HG03066 (cell line): ENCODE results near the gene PKNOX1.
"Not testable (repeated sequence)": the region's sequence is repeated elsewhere in the genome, so short reads cannot be mapped to it uniquely, and the experiment has no call there.

Experiments
- ATAC-seq: cut with Tn5 transposase; IDR thresholded peaks from one replicate; pipeline ENCODE4 v1.9.1; 2021; ENCODE audit warnings: low read depth; ENCODE audit not compliant: unreplicated experiment

Gene PKNOX1

DNA sequence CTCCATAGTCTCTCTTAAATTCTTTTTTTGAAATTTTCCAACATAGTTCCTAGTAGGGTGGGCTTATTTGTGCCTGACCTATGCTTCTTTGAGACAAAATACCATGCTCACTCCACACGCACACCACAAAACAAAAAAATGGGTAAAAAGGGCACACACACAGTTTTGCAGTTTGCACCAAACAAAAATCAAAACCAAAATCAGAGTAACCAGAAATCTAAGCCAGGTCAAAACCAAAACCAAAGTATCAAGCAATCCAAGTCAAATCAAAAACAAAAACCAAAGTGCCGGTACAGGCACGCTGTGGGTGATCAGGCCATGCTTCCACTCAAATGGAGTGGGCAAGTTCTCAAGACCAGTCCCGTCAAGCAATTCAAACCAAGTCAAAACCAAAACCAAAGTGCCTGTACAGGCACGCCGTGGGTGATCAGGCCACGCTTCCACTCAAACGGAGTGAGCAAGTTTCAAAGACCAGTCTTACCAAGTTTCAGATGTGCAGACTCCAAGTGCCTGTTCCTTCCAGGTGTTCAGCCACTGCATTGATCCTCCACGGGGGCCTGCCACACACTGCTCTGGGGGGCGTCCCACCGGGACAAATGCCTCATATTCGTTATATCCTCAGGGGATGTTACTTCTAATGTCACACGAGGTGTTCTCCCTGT lies 25.1 kb upstream of the PKNOX1 start:
- ATAC-seq: not testable (repeated sequence)

DNA sequence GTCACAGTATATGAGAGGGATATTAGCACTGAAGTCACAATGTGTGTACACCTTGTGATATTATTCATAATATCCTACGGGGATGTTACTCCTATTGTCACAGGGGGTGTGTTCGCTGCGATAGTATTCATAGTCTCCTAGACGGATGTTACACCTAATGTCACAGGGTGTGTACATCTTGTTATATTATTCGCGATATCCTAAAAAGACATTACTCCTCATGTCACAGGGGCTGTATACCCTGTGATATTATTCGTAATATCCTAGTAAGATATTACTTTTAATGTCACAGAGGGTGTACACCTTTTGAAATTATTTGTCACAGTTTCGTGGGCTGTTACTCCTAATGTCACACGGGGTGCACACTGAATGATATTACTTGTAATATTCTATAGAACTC lies 23.2 kb upstream of the PKNOX1 start:
- not testable (repeated sequence) for ATAC-seq

GRCh38 chr21:42956824-42957630 lies 17.3 kb upstream of the PKNOX1 start:
- ATAC-seq: peak; percentile 94

GRCh38 chr21:42958122-42958521 lies 16.2 kb upstream of the PKNOX1 start:
- not testable (repeated sequence) for ATAC-seq

GRCh38 chr21:42959728-42960127 lies 14.6 kb upstream of the PKNOX1 start:
- no peak for ATAC-seq

DNA sequence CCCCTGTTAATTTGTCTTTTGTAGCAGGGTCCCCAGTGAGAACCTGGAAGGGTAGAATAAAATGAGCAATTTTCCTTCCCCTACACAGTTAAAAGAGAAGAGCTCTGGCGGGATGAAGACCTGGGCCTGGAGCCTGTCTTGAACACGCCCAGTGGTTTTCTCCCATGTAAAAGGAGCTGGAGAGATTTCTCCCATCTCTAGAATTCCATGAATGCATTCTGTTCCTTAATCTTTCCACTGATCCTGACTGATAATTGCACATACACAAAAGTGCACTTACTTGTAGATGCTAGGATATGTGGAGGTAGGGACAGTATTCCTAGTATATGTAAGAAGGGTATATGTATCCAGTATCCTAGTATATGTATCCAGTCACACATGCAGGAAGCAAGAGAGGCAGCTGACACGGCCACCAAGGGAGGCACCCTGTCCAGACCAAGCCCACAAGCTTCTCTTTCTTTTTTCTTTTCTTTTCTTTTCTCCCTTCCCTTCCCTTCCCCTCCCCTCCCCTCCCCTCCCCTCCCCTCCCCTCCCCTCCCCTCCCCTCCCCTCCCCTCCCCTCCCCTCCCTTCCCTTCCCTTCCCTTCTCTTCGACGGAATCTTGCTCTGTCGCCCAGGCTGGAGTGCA lies 11.9 kb upstream of the PKNOX1 start:
- ATAC-seq: no peak

GRCh38 chr21:42964086-42964485 lies 10.3 kb upstream of the PKNOX1 start:
- ATAC-seq: no peak

DNA sequence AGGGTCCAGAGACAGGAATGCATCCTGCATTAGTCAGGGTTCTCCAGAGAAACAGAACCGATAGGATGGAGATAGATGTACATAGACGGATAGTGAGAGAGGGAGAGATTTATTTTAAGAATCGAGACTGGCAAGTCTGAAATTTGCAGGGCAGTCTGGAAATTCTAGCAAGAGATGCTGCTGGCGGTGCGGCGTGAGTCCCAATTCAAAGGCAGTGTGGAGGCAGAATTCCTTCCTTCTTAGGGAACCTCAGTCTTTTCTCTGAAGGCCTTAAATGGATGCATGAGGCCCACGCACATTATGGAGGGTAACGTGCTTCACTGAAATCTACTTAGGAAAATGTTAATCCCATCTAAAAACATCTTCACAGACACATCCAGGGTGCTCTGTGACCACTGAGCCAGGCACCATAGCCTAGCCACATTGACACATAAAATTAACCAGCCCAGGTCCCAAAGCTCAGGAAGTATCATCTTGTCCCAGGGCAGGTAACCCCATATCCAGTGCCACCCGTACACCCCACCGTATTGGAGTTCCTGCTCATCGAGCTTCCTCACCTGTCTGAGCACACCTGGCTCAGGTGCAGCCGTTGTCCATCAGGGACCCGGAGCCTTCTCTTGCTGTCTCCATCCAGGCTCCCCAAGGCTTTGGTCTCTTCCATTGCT lies 9.7 kb upstream of the PKNOX1 start:
- ATAC-seq: no peak

DNA sequence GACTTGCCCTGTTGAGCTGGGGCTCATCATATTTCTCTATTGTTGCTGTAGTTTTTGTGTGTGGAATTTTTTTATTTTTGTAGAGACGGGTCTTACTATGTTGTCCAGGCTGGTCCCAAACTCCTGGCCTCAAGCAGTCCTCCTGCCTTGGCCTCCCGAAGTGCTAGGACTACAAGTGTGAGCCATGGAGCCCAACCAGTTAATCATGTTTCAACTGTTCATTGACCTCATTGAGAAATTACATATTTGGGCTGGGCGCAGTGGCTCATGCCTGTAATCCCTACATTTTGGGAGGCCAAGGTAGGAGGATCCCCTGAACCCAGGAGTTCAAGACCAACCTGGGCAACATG lies 9.2 kb upstream of the PKNOX1 start:
- no peak for ATAC-seq

DNA sequence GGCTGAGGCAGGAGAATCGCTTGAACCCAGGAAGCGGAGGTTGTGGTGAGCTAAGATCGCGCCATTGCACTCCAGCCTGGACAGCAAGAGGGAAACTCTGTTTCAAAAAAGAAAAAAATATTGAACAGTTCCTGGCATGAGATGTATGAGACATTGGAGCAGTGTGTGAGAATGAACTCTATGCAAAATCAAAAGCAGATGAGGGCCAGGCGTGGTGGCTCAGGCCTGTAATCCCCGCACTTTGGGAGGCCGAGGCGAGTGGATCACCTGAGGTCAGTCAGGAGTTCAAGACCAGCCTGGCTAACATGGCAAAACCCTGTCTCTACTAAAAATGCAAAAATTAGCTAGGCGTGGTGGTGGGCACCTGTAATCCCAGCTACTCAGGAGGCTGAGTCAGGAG lies 6.7 kb upstream of the PKNOX1 start:
- ATAC-seq: not testable (repeated sequence)

GRCh38 chr21:42969193-42969600 lies 5.2 kb upstream of the PKNOX1 start:
- ATAC-seq: no peak

DNA sequence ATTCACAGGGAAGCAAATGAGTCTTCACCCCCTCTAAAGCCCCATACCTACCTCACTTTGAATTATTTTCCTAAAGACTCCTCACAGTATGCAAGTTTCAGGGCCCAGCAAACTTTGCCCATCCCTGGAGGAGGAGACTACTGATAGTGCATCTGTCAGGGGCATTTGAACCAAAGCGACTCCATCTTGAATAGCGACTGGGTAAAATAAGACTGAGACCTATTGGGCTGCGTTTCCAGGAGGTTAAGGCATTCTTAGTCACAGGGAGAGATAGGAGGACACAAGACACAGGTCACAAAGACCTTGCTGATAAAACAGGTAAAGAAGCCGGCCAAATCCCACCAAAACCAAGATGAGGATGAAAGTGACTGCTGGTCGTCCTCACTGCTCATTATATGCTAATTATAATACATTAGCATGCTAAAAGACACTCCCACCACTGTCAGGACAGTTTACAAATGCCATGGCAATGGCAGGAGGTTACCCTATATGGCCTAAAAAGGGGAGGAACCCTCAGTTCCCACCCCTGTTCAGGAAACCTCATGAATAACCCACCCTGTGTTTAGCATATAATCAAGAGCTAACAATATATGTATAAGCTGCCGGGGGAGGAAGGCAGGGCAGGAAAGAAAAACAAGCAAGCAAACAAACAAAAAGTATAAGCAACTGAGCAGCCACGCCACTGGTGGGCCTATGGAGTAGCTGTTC lies 3.3 kb upstream of the PKNOX1 start:
- ATAC-seq: no peak

GRCh38 chr21:42971897-42972275 lies 2.5 kb upstream of the PKNOX1 start:
- ATAC-seq: no peak

- no peak for ATAC-seq
Observed at GRCh38 chr21:42973309-42973990, 912 bp upstream of the PKNOX1 start.

DNA sequence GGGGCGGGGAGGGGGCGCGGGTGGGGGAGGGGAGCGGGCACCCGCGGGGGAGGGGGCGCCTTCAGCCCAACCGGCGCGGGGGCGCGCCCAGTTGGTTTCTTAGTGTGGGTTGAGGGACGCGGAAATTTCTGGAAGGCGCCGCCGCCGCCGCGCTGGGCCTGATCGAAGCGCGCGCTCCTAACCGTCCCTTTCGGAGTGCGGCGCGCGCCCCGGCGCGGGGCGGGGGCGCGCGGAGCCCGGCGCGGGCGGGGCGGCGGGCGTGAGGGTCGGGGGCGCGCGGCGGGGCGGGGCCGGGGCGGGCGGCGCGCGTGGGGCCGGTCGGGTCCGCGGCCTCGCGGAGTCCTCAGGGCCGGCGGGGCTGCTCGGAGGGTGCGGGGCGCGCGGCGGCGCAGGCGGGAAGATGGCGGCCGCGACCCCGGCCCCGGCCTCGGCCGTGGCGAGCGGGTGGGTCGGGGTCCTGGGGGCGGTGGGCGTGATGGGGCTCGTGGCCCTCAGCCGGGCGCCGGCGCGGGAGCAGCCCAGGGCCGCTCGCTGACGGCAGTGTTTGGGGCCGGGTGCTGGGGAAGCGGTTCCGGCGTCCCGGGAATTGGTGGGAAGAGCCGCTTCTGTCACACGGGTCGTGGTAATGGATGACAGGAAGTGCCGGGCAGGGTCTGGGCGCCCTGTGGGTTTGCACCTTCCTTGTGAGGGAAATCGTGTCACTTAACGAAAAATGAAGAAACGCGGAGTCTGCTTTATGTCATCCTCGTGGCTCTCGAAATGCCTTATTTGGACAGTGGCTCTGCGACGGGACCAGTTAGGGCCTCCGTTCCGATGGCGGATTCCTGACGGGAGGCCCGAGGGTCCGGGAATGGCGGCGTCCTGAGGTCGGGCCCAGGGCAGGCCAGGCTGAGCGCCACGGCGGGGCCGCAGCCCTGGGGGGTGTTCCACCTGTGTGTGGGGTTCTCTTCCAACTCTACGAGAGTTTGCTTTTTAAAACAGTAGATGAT lies 764 bp downstream of the PKNOX1 start:
- peak; percentile 19 for ATAC-seq

DNA sequence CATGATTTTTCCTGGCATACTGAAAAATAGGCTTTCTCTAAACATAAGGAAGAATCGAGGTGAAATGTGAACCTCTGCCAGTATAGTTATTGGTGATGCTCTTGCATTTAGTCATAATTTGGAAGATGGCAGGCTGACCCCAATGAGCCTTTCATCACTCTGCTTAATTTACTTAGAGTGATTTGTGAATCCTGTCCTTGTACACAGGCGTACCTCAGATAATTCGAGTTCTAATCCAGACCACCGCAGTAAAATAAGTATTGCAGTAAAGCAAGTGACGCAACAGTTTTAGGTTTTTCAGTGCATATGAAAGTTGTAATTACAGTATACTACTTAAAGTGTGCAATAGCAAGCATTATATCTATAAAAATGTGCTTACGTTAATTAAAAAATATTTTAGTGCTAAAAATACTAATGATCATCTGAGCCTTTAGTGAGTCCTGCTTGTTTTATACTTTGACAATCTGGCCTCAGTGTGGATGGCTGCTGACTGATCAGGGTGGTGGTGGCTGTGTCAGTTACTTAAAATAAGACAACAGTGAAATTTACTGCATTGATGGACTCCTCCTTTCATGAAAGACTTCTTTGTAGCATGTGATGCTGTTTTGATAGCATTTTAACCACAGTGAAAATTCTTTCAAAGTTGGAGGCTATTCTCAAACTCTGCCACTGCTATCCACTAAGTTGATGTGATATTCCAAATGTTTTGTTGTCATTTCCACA lies 1.7 kb downstream of the PKNOX1 start:
- no peak for ATAC-seq

DNA sequence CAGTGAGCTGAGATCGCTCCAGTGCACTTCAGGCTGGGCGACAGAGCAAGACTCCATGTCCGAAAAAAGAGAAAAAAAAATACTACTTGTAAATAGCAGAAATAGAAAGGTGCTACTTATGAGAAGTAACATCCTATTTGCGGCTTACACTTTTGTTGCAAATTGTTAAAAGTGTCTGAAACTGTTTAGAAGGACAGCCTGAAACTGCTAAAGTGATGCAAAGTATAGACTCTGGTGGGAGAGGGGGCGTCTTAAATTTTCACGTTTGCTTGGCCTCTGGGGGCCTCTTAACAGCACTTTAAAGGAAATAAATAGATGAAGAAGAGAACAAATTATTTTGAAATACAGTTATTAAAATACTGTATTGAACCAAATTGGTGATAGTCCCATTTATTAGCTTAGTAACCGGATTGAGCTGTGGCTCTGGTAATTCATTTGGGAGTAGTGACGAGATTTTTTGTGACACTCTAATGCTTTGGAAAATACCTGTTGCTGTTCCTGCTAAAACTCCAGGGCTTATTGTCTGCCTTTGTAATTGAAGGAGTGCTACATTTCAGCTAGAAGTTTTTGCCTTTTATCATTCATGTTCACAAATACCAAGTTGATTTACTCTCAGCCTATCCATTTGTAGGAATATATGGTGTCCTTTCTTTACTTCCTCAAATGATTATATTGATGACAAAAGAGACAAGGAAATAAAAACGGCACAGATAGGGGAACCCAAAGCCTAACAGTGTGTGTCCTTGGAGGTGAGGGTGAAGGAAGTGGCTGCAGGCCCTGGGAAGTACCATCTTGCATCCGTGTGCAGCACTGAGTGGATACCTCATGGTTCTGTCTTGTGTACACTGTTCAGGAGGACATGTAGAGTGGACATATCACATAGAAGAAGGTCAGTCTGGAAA lies 6.2 kb downstream of the PKNOX1 start:
- ATAC-seq: no peak
